Right ventricle myocardium inferior (tissue), 1 donor: Measurements from ENCODE around the gene RBMX2. TPM values are rescaled to one million over a fixed set of nuclear protein-coding genes. Genes with fewer than 3 reads are reported as not detected.
A peak's percentile ranks its signal among the peaks of the same experiment; 100 is the strongest.
"Not testable (repeated sequence)": the region's sequence is repeated elsewhere in the genome, so short reads cannot be mapped to it uniquely, and the experiment has no call there.

ENCODE experiments used
- ATAC-seq: fragments of 200-7000 bp; cut with Tn5 transposase; one replicate; pipeline ENCODE4 v1.9.1; 2020; ENCODE audit warnings: mild to moderate bottlenecking, moderate library complexity
- DNase-seq: peaks from one replicate; pipeline ENCODE4 v3.0.0; 2021; ENCODE audit errors: missing footprints
- intact Hi-C: fragments of 100-400 bp; cut with DNase I; formaldehyde crosslinking; loops from one replicate; pipeline ENCODE4 v1.11.0; 2022
- long read RNA-seq: library from polyadenylated mRNA; unstranded; transcript quantifications from one replicate; pipeline ENCODE4 v2.0.0, GENCODE V29; 2021
- total RNA-seq: library from RNA; stranded (reverse); fragmentation: NEBNext Ultra II Directional; extraction: Animal tissue kit (Norgen Biotek cat#: 25700); gene quantifications from one replicate; pipeline ENCODE4 v1.2.1, GENCODE V29; 2021
- donor health status: DM: no; HTN: yes; CAD: no; lungs with severe emphysema.

RBMX2 gene, protein sequence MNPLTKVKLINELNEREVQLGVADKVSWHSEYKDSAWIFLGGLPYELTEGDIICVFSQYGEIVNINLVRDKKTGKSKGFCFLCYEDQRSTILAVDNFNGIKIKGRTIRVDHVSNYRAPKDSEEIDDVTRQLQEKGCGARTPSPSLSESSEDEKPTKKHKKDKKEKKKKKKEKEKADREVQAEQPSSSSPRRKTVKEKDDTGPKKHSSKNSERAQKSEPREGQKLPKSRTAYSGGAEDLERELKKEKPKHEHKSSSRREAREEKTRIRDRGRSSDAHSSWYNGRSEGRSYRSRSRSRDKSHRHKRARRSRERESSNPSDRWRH
- 9.9 TPM for total RNA-seq
- long read RNA-seq, partial matches to known transcripts: 2 of 5 reads
- long read RNA-seq, other reads (novel, unspliced or antisense): 0 of 5 reads

DNA sequence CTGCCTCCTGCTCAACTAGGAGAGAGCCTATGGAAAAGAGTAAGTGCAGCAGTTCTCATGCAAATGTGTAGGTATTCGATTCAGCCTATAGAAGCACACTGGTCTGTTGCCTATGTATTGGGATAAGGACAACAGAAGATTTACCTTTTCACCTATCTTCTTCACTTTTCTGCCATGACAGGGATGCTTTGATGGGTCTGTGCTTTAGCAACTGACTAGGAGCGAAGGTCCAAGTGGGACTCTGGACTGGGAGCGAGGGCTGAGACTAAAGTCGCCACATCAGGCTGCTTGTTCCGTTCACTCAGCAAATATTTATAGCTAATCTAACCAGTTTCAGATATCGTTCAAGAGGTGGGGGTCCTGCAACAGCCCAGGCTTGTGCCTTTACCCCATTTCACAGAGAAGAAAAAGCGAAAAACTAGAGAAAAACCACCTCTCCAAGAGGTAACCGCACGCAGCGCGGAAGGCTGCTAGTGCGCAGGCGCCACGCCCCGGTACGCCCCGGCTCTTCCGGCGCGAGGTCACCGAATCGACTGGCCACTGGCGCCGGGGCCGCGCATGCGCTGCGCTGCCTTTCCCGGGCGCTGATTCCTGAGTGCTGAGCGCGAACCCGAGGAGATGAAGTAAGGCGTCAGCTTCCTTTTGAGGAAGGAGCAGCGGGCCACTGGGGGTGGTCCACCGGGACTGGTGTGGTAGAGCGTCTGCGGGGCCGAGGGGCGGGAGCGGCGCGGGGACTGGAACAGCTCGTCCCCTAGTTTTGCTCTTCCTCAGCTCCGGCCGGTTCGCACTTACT lies at the start of gene RBMX2:
TSS of gene RBMX2 (plus strand) at position 573 of the 793 bp plus-strand sequence. CDS start at position 619, 46 bp downstream.
- ATAC-seq: peak; percentile 97
- DNase-seq: peak; percentile 87
- intact Hi-C loops: loop anchor here (5.0 kb wide), 1 partner anchor 501 kb away; the partner anchor contains the start of gene ENOX2

DNA sequence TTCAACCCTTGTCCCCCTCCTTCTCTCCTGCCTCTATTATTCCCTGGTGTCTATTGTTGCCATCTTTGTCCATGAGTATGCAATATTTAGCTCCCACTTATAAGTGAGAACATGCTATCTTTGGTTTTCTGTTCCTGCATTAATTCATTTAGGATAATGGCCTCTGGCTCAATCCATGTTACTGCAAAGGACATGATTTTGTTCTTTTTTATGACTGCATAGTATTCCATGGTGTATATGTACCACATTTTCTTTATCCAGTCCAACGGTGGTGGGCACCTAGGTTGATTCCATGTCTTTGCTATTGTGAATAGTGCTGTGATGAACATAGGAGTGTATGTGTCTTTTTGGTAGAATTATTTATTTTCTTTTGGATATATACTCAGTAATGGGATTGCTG lies 49.7 kb upstream of the RBMX2 start:
- intact Hi-C loops, DNase-seq, ATAC-seq: not testable (repeated sequence)

DNA sequence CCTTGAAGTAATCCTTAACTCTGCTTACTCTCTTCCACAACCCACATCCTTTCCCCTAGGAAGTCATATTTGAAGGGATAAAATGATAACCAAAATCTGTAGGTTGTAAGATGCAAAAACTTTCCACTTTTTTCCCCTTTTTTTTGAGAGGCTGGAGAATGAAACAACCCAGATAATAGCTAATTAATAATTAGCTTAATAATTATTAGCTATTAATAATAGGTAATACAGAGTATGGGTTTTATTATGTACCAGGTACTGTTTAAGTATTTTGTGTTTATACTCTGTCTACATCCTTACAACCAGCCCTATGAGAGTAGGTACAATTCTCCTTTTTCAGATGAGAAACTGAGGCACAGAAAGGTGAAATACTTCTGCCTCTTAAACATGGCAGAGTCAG lies 25.7 kb upstream of the RBMX2 start:
- intact Hi-C loops: no loop called here
- DNase-seq (no peak), ATAC-seq (no peak)

DNA sequence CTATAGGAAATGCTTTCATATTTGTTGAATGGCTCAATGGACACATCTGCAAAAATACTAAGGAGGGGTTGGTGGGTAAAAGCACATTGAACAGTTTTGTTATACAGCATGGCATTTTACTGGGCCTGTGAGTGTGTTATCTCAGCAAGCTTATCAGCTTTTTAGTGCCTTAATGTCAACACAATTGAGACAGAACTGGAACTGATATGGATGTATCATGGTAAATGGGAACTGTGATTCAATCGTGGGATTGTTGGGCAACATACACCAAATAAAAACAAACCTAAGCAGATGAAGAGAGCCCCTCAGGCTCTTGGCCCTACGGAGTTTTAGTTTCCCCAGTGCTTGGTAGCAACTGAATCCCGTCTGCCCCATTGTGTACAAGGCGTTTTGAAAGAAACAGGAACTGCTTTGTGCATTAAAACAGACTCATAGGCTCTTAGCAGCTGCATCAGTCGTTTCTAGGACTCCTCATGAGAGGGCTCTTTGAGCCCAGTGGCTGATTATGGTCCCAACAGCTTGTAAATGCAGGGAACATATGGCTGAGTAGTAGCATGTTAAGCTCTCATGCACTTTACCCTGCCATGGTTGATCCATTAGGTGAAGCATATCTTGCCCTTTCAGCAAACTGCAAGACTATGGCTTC lies 23.6 kb upstream of the RBMX2 start:
- ATAC-seq (no peak), DNase-seq (no peak)
- intact Hi-C loops: no loop called here

DNA sequence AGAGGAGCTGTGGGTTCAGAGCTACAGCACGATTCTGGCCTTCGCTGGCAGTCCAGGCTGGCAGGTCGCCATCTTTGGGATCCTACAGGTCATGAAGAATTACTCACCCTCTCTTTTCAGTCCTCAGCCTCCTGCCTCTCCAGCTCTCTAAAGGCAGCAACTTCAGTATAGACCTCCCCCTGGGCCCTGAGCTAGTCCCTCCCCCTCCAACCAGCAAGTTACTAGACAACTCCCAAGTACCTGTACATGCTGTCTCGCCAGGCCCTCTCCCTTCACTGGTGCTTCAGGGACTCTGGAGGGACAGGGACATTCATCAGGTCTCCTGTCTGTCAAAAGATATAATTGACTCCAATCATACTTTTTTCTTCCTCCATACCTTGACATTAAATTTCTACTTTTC lies 16.3 kb upstream of the RBMX2 start, which contains the start of gene GPR119:
TSS of gene GPR119 (minus strand) at position 155 of the 400 bp plus-strand sequence. CDS start 227 bp downstream, outside the sequence.
- no peak for ATAC-seq
- intact Hi-C loops: no loop called here
- no peak for DNase-seq

DNA sequence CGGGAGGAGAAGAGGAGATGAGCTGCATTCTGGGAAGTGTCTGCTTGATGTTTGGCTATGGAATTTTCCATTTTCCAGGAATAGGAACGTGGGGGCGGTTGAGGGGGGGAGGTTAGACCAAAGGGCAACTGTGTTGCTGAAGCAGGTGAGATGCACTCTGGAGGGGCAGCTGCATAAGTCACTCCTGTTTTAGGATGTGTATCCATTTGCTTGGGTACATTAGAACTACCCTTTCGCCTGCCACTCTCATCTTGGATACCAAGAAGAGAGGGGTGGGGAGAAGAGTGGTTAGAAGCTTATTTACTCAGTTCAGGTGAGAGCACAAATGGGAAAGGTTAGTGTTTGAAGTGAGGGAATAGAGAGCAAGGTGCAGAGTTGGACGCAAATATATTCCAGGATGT lies 15.4 kb upstream of the RBMX2 start:
- ATAC-seq (no peak), DNase-seq (no peak)
- intact Hi-C loops: no loop called here

DNA sequence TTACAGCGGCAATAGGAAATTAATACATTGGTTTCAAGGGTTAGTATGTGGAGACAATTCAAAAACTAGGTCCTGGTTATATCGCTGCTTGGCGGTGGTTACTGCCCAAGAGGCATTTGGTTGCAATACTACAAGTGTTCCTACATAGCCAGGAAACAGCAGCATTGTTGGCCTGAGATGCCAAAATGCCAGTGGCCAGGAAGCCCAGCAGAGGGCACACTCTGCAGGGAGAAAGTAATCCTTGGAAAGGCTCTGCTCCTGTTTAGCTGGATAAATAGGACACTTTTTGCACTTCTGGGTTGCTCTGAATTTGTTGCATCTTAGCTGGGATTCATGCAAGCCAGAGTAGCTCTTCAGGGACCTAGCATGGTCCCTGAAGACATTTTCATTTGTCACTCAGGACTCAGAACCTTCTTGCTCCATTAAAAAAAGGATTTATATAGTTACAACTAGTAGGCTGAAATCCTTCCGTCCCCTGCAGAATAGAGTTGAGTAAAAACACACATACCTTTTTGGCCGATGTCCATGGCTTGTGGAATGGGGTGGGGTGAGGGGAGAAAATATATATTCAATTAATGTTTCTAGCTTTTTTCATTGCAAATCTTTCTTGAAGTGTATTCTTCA lies 8.2 kb upstream of the RBMX2 start:
- ATAC-seq (no peak), DNase-seq (no peak)
- intact Hi-C loops: loop anchor here (5.0 kb wide), 1 partner anchor 524 kb away; no protein-coding TSS in a partner anchor

DNA sequence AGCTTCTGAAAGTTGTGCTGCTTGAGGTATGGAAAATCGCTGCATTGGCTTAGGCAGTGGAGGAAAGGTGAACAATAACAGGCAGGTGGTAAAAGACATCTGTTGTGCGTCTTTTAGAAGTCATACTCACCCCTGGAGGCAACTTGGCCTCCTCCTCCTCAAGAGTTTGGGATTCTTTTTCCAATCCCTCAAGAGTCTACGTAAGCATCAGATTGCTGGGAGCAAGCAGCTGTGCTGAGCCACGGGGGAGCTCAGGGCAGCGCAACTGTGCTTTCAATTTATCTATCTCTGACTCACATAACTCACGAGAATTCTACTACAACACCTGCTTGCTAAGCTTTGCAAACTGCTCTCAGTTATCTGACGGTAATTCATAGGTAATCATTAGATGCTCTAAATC lies 6.4 kb upstream of the RBMX2 start:
- DNase-seq (no peak), ATAC-seq (no peak)
- intact Hi-C loops: no loop called here

DNA sequence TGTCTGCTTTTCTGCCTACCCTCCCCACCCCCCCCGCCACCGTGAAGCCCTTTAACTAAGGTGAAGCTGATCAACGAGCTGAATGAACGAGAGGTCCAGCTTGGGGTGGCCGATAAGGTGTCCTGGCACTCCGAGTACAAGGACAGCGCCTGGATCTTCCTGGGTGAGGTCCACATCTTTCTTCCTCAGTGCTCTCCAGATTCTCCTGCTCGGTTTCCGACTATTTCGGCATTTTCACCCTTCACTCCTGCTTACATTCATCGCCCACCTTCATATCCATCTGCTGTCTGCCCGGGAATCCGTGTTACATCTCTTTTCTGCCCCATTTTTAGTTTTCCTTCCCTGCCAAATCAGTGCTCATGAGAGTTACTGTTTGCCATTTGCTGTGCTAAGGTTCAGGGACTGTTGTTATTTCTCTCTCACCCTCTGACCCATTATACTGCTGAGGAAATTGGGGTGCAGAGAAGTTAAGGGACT lies 459 bp downstream of the RBMX2 start:
- intact Hi-C loops: loop anchor here (5.0 kb wide), 1 partner anchor 500 kb away; the partner anchor contains the start of gene ENOX2
- DNase-seq: no peak
- ATAC-seq: no peak

DNA sequence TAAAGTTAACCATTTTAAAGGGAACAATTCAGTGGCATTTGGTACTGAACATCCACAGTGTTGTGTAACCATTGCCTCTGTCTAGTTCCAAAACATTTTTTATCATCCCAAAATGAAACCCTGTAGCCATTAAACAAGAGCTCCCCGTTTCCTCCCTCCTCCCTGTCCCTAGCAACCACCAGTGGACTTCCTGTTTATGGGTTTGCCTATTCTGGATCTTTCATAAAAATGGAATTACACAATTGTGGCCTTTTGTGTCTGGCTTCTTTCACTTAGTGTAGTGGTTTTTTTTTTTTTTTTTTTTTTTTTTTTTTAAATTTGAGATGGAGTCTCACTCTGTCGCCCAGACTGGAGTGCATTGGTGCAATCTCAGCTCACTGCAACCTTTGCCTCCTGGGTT lies 11.6 kb downstream of the RBMX2 start:
- DNase-seq (no peak), ATAC-seq (no peak)
- intact Hi-C loops: no loop called here

DNA sequence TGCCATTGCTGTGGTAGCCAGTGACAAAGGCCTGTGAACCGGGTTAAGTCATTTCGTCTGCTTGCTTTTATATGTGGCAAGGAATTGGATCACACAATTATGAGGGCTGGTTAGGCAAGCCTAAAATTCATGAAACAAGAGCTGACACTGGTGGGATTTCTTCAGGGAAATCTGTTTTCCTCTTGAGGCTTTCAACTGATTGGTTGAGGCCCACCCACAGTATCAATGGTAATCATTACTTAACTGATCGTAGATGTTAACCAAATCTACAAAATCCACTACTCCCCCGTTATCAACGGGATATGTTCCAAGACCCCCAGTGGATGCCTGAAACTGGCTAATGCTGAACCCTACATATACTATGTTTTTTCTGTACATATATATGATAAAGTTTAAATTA lies 13.0 kb downstream of the RBMX2 start:
- DNase-seq (no peak), ATAC-seq (no peak)
- intact Hi-C loops: no loop called here

DNA sequence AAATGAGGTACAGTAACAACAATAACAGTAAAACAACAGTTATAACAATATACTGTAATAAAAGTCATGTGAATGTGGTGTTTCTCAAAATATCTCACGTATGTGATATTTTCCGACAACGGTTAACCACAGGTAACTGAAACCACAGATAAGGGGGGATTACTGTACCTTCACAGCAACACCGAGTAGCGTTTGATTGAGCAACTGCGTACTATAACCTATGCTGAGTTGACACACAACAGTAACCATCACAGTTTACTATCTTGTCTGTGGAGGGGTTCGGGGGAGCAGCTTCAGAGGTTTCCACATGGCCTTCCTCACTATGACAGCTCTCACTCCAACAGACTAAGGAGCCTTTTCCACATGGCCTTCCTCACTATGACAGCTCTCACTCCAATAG lies 13.4 kb downstream of the RBMX2 start:
- intact Hi-C loops: no loop called here
- ATAC-seq: no peak
- no peak for DNase-seq

DNA sequence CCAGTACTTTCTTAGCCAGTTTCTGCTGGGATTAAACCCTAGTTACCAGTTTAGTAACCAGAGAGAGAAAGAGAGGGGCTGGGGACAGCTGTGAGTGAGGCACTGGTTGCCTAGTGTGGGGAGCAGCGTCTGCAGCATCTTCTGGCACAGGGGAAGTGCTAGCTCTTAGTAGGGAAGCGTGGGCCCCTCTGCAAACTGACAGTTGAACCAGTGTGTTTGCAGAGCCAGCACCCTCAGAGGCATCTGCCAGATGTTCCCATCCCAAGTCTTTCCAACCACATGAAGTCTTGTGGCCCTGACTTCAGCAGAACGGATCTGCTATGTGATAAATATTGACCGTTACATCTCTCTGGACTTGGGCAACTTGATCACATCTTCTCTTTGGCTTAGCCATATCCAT lies 15.0 kb downstream of the RBMX2 start:
- no peak for DNase-seq
- no peak for ATAC-seq
- intact Hi-C loops: no loop called here

DNA sequence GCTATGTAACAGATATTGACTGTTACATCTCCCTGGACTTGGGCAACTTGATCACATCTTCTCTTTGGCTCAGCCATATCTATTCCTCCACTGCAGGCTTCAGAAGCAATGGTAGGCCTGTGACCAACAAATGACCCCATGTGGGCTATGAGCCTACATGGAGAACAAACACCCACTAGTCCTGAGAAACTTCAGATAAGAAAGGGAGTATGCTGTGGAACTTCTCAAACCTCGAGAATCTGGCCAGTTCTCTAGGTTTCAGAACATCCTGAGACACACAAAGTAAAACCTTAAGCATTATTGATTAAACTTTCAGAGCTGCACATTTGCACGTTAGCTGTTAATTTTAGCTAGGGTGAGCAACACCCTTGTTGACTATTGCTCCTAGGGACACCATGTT lies 16.3 kb downstream of the RBMX2 start:
- no peak for ATAC-seq
- no peak for DNase-seq
- intact Hi-C loops: no loop called here

DNA sequence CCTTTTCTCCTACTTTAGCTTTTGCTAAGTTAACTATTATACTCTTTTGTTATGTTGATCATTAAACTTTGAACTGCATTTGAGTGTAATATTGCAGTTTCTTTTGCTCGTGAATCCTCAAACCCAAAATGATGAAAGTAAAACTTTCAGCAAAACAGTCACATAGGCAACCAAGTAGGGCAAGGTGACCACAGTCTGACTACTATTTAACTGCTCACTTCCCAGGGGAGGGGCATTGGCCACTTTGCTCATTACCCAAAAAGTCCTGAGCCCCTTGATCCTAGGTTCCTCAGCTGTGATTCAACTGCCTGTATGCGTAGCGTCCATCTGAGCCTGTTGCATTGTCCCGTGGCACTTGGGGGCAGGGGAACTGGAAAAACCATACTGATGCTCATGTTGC lies 17.0 kb downstream of the RBMX2 start:
- DNase-seq: no peak
- intact Hi-C loops: no loop called here

DNA sequence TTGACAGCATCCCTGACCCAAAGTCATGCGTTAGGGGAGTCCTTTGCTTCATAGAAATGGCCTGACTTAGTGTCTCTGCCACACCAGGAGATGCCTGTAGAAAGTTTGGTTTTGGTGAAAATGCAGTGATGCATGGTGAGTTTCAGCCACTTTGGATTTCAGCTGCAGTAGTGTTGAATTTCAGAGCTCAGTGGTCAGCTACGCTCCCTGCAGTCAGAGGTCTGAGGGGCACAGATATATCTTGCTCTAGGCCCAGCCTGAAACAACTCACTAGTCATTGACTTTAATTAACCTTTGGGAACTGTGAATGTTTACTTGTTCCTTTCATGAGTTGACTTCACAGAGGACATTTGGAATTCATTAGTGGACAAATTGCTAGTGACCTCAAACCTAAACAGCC lies 17.5 kb downstream of the RBMX2 start:
- intact Hi-C loops: no loop called here
- ATAC-seq (no peak), DNase-seq (no peak)

More for the DNA sequence above, 17.0 kb downstream of the RBMX2 start:
- no peak for ATAC-seq

DNA sequence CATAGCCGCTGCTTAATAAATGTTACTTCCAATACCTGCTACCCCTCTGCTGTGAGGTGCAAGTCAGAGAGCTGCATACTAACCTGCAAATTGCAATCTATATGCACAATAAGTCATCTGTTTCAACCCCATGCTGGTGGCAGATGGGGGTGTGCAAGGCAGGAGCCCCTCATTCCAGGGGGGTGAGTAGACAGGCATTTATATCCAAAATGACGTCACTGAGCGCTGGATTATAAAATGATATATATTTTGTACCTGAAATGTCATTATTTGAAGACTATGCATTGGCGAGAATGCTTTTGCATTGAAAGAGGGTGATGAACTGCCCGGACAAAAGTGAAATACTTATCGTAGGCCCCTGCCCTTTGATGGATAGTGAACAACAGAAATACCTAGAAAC lies 24.7 kb downstream of the RBMX2 start:
- intact Hi-C loops: no loop called here
- DNase-seq (no peak), ATAC-seq (no peak)

DNA sequence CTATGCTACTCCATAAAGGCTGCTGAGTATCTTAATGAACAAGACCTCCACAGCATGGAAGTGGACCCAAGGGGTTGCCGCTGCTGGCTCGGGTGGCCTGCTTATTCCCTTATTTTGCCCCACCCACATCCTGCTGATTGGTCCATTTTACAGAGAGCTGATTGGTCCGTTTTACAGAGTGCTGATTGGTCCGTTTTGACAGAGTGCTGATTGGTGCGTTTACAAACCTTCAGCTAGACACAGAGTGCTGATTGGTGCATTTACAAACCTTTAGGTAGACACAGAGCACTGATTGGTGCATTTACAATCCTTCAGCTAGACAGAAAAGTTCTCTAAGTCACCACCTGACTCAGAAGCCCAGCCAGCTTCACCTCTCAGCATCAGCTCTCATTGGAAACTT lies 27.4 kb downstream of the RBMX2 start:
- intact Hi-C loops, DNase-seq, ATAC-seq: not testable (repeated sequence)

DNA sequence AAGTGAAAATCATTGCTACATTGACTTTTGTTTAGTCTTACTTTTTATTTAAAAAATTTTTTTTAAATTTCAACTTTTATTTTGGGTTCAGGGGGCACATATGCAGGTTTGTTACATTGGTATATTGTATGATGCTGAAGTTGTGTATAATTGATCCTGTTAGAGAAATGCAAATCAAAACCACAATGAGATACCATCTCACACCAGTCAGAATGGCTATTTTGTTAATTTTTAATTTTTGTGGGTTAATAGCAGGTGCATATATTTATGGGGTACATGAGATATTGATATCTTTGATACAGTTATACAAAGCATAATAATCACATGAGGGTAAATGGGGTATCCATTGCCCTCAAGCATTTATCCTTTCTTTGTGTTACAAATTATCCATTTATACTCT lies 34.1 kb downstream of the RBMX2 start:
- ATAC-seq (no peak), DNase-seq (no peak)
- intact Hi-C loops: no loop called here
